GM19328 (cell line): ENCODE measurements around the gene ULK4.

Experiments used
- ATAC-seq: cut with Tn5 transposase; IDR thresholded peaks from one replicate; pipeline ENCODE4 v1.9.1; 2021; ENCODE audit warnings: mild to moderate bottlenecking, moderate library complexity; ENCODE audit not compliant: unreplicated experiment

ULK4 gene

DNA sequence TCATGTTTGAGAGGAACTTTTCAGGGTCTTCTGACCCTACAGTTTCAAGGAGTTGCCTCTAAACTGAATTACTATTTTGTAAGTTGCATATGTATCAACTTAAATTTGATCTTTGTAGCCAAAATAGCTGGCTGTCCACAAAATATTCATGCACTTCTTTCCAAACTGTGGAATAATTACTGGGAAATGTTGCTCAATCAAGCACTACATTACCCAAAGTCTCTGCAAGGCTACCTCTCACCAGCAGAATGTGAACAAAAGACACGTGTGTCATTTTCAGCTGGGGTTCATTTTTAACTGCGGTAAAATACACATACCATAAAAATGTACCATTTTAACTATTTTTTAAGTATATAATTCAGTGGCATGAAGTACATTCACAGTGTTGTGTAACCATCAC, 442.2 kb downstream of the ULK4 start:
- no peak for ATAC-seq

DNA sequence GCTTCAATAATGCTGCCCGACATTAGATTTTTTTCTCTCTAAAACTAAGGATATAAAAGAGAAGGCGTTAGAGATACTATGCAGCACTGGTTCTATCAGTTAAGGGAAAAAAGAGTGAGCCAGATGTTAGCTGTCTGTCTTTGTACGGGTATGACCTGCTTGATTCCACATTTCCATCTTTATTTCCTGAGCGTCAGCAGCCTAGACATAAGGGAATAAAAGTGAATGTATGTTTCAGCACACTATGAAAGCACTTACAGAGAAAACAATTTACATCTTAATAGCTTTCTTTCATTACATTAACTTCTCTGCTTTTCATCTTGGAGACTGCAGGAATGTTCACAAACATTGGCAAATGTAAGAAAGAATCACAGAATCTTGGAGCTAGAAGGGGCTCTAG, 443.3 kb downstream of the ULK4 start:
- no peak for ATAC-seq

DNA sequence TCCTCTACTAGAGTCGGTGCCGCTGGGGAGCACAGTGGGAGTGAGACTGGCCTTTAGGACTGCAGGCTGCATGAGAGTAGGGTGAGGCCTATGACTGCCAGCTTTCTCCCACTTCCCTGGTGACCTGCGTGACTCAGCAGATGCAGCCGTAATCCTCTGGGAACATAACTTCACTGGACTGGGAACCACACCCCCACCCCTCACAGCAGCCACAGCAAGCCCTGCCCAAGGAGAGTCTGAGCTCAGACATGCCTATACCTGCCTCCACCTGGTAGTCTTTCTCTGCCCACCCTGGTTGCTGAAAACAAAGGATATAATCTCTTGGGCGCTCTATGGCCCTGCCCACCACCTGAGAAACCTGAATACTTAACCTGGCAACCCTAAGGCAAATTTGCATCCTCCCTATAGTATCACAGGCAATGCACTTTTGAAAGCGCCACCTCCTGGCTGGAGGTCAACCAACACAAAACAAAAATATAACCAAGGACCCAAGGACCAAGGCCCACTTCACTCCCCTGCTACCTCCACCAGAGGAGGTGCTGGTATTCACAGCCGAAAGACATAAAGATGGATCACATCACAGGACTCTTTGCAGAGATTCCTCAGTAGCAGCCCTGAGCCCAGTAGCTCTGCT, 453.7 kb downstream of the ULK4 start:
- no peak for ATAC-seq

DNA sequence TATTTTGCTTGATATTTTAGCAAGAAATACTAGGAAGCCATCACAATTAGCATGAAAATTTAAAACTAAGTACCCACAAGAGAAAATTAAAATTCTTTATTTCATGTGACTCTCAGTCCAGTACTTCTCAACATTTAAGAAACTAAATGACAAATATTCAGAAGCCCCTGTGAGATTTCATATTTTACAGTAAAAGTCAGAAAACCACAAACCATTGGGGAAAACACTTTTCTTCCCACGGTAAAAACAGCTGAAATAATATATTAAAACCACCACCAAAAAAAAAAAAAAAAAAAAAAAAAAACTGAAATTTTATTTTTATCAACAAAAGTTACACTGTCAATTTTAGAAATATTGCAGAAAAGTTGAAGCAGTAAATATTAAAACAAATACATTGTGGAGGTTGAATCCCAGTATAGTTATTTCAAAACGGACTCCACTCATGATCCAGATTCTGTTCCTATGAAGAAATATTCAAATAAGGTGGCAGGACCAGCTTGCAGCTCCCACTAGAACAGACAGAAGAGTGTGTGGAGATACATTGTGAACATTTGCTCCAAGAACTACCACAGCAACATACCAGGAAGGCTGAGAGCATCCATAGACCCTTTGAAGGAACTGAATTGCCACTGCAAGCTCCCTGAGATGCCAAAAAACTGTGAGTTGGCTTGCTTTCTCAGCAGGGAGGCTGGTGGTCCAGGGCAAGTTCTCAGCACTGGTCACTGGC, 454.4 kb downstream of the ULK4 start:
- no peak for ATAC-seq

DNA sequence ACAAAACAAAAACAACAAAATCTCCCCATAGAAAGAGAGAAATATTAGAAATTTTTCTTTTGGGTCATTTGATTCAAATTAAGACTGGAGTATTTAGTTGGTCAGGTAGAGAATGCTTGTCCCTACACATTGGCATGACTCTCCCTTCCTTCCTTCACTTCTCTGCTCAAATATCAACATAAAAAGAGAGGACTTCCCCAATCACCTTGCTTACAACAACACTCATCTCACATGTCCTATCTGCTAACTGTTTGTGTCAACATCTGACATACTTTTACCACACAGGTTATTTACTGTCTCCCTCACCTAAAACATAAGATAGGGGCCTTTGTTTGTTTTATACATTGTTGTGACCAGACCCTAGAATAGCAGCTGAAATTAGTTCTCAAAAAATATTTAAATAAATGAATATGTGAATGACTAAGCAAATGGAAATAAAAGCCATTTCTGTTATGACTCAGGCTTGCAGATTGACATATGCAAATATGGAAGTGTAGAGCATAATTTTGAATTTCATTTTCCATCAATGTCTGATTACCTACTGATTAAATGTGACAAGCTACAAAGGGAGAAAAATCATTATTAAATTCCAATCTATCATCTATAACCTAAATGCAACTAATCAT, 457.8 kb downstream of the ULK4 start:
- ATAC-seq, result no peak

DNA sequence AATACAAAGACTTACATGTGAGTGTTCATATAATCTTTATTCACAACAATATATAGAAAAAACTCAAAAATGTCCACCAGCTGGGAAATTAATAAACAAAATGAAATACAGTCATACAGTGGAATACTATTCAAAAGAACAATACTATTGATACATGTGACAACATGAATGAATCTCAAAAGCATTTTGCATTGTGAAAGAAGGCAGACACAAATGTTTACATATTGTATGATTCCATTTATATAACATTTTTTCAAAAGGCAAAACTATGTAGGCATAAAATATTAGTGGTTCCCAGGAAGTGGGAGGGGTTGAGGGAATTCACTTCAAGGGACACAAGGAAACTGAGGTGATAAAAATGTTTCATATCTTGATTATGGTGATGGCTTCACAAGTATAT, 459.4 kb downstream of the ULK4 start:
- no peak for ATAC-seq

DNA sequence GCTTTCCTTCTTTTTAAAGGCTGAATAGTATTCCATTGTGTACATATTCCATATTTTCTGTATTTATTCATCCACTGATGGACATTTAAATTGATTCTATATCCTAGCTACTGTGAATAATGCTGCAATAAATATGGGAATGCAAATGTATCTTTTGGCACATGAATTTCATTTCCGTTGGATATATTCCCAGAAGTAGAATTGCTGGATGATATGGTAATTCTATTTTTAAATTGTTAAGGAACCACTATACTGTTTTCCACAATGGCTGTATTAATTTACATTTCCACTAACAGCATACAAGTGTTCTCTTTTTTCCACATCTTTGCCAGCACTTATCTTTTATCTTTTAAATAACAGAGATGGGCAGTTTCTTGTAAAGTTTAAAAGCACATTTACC, 459.9 kb downstream of the ULK4 start:
- no peak for ATAC-seq

DNA sequence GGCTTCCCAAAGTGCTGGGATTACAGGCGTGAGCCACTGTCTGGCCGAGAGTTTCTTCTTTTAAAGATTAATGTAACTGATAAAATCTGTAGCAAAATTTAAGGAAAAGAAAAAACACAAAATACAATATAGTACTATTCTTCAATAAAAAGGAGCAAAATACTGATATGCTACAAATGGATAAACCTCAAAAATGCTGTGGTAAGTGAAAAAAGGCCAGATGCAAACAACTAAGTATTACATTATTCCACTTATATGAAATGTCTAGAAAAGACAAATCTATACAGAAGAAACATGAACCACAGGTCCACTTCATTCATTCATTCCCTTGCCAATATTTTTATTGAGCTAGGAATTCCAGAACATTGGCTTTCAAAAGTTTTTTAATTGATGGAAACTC, 463.1 kb downstream of the ULK4 start:
- no peak for ATAC-seq

DNA sequence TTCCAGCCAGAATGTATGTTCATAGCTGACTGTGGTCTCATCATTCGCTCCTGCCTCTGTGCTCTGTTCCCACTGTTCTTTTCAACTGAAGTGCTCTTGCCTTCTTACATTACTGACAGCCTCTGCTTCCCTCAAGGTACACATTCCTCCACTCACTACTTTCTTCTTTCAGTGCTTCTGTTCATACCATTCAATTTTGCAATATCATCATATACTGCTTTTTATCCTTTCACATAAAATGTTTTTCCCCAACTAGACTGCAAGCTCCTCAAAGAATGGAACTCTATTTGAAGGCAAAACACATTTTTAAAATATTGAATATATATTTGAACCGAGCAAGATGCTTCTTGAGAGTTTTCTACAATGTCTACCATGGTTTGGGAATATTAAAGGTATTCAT, 471.5 kb downstream of the ULK4 start:
- ATAC-seq, result no peak

DNA sequence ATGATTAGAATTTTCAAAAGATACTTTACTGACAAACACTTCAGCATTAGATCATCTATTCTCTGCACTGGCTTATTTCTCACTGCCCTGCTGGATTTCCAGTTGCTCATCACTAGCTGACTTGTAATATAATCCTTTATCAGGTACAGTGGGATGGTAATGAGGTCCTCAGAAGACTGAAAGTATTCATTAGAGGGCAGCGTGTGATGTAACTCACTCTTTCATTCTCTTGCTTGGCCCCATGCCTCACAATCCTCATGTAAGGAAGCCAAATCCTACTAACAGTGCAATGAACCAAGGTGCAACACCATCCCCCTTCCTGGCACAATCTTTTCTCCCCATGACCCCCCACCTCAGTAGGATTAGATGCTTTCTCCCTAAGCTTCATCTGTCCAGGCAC, 472.7 kb downstream of the ULK4 start:
- ATAC-seq, result no peak

DNA sequence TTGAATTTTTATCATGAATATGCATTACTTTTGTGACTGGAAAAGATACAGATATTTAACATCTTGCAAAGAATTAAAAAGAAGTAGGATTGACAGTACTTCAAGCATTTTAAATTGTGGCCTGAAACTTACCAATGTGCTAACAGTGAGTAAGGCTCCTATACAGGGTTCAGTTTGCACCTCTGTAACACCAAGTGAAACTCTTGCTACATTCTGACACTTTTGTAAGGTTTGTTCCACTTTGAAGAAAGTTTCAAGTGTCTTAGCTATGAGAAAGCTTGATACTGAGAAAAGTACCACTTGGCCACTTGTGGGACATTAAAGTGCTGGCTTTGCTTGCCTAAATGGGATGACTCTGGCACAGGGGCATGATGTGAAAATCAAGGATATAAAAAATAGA, 473.4 kb downstream of the ULK4 start:
- ATAC-seq, result no peak

DNA sequence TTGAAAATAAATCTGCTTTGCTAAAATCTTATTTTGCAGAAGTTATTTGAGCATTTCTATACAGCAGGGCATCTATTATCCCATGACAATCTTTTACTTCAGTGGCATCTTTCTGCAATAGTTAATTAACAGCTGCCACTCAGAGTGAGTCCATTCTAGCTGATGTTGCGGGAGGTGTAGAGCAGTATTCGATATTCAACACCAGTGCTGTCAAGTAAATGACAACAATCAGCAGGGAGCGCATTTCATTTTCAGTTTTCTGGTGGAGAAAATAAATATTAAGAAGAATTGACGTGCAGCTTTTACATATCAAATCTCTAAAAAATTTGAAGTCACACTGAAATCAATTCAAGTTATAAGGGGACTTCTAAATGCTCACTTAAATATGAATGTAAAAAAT, 476.4 kb downstream of the ULK4 start:
- ATAC-seq, result no peak

DNA sequence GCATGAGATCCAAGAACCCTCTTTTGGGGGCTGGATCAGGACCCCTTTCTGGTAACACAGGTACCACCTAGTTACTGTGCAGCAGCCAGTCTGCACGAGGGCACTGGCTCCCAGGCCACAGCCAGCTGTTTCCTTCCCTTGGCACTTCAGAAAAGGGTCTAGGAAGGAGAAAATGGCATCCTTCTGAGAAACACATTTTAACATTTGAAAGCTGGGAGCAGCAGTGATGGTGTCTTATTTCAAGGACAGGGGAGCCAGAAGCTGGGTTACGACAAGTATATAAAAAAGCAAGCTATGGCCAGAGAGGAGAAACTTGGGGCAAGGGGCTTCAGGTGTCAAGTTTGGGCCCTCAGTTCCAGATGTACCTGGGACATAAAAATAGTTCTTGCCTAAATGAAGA, 479.8 kb downstream of the ULK4 start:
- no peak for ATAC-seq

DNA sequence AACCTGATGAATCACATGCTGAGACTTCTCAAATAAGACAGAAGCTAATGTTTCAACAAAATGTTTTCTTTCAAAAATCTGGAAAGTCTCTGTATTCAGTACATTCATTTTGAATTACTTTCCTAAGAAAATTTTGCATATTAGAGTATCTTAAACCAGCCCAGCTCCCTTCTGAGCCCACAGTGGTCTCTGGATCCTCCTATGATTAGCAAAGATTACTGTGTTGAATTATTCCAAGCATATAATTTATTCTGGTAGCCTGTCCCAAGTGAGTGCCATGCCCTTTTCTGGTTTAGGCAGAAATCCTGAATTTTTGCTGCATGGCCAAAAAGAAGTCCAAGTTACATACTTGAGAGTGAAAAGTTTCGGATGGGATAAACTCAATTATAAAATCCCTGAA, 483.6 kb downstream of the ULK4 start:
- no peak for ATAC-seq

DNA sequence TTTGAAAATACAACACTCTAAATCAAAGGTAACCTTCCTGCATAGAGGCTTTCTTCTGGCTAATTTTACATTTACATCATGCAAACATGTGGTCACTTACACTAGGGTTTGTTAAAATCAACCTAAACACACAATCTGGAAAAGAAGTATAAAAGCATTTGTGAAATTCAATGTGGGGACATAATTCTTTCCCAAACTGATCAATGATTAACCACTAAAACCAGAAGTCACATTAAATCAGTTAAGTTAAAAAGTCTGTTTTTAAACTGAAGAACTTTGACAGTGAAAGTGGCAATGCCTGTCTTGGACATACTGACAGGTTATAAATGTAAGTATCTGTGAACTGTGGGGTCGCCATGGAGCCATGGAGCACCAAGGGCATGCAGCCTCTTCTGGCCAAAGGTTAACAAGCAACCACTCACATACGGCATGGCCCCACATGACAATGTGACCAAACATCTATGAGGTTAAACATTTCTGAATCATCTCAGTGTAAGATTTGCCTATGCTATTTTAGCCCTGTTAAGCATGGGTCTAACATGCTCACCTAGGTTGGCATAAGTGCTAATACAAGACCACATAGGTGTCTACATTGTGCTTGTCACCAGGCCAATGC, 484.4 kb downstream of the ULK4 start:
- no peak for ATAC-seq

DNA sequence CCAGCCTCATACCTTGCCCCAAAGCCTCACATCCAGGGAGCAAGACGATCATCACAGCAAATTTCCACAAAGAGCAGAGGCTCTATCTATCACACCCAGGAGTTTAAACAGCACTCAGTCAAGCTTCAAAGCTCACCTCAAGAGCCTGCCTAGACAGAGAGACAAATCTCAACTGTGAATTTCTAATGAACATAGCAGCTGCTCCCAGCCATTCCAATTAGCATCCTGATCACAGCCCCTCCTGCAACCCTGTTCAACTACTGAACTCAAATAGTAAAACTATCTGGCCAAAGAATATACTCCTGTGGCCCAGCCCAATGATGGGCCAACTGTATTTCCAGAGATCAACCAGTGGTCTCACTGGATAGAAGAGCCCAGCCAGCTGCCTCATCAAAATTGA, 492.8 kb downstream of the ULK4 start:
- no peak for ATAC-seq

DNA sequence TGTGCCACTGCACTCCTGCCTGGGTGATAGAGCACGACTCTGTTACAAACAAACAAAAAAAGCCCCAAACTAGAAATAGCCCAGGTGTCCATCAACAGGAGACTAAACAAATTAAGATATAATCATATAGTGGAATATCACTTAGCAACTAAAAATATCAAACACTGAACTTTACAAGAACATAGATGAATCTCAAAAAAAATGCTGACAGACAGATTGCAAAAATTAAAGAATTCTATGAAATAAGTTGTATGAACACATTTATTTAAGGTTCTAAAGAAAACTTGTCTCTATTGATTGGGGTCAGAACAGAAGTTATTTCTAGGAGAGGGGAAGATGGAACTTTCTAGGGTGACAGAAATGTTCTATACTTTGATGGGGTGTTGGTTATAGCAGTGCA, 494.4 kb downstream of the ULK4 start:
- ATAC-seq, result no peak

DNA sequence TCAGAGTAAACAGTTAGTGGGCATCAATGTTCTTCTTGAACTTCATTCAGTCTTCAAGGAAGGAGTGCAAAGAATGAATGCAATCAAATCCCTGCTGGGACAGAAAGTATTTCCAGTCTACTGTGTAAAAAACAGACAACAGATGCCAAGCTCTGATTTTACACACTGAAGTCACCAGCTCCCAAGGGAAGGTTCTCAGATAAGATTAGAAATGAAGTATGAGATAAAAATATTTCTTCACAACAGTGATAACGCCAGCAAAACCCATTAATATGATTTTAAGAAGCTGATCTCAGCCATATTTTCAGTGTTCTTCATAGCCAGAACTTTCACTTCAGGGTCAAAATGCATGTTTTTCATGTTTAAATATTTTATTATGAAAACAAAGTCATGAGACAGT, 497.0 kb downstream of the ULK4 start:
- ATAC-seq, result no peak

DNA sequence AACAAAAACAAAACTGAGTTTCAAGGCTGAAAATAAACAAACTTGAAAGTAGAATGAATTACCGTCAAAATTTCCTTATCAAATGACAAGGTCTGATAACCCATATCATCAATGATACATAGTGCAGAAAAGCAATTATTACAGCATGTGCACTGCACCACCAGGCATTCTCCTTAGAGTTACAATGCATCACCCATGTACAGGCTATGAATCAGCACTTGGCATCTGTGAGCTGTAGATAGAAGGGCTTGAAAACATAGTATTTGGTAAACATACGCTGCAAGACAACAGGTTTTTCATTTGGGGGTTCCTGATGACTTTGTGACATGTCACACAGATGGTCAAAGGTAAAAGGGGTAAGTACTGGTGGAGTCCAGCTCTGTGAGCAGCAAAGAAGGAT, 497.5 kb downstream of the ULK4 start:
- ATAC-seq, result no peak

DNA sequence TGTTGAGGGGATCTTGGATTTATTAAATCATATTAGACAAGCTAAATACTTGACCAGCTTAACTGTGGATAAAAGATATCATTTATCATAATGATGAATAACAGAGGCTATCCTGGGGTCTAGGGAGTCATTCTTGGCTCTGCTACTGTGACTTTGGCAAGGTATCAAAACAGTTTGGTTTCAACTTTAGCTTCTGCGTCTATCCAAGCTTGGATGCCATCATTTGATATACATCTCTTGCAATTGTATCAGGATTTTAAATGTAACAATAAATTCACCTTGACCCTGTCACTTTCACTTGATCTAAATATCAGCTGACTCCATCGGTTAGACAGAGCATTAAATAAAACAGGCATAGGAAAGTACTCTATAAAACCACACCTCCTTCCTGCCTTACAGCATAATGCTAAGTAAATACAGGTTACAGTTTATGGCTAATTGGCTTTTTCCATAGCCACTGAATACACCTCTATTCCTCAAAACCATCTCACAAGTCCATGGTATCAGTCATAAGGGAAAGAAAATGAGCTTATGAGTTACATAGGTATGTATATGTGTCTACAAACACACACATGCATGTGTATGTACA, 499.7 kb downstream of the ULK4 start:
- no peak for ATAC-seq

DNA sequence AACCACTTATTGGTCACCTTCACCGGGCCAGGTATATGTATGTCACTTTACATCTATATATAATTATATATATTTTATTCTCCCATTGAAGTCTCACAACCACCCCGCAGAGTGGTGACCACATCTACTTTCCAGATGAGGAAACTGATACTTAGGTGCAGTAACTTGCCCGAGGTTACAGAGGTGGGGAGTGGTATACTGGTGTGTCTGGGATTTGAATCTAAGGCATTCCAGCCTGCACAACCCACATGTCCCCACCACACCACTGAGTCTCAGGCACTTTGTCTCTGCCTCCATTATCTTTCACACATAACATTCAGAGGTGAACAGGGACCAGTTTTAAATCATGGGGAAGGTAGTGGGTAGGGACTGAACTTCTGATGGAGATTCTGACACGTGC, 501.2 kb downstream of the ULK4 start:
- no peak for ATAC-seq

DNA sequence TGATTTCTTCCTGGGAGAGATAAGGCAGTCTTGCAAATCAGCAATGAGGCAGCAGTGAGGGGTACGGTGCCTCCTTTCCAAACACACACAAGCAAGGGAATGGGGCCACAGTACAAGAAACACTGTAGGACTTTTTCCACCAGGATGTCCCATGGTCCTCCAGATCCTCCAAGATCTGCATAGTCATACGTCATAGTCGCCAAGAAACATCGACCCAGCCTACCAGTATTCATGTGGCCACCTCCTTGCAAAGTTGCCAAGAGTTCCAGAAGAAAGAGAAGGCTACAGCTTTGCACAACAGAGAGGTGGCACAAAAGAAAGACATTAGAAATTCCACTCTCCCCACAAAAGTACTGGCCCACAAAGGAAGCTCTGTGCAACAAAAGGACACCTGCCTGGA, 504.7 kb downstream of the ULK4 start:
- ATAC-seq, result no peak
